NCI-H2081 (cell line): Measurements from ENCODE around the gene DNAJC8.

Experiments
- DNase-seq, 2 experiments: peaks; one replicate each; lab custom pipeline; 2025; lab: John Stamatoyannopoulos, UW

DNAJC8 gene

DNA sequence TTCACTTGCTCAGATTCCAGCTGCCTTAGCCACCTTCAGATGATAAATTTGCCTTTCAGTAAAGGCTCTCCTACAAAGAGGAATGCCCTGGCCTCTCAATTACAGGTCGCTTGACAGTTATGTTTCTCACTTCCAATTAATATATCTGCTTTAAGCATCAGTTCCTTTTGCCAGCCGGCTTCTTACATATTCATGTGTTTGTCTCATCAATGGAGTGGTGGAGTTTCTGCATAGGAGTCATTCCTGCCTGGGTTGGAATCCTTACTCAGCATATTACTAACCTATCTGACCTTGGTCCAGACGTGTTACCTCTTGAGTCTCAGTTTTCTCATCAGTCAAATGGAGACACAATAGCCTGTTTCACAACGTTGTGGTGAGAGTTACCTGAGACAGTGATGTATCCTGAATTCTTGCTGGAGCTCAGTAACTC, 17.1 kb upstream of the DNAJC8 start:
- no peak for DNase-seq

DNA sequence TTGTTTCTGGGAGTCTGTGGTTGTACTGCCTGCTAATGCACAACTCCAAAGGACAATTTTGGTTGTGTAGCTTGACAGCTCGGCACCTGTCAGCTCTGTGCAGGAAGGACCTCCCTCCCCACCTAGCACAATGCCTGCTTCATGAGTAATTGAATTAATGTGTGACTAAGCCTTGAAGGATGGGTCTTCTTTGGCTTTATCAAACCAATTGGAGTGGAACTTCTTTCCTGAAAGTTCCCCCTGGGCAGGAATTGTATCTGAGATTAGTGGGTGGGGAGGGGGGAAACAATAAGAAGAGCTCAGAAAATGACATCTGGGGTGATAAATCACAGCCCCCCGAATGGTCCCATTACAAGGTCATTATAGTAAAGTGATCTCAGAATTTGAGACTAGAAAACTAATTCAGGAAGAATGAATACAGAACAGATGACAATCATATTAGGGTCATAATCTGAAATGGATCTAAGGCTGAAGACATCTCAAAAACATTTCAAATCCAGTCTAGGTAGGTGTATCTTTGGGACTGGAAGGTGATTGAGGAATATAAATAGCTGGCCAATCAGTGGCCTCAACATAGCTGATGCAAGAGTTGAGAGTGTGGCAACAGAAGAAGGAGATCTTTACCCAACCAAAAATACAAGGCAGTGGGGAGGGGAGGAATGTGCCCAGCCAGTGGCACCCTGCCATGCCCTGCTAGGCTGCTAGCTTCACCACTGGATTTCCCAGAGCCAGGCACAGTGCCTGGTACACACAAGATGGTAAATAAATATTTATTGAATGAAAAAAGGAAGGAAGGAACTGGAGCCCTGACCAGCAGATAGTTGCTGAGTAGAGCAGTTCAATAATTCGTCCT, 16.4 kb upstream of the DNAJC8 start:
- peak in 1 of 2 experiments; percentile 54 for DNase-seq

DNA sequence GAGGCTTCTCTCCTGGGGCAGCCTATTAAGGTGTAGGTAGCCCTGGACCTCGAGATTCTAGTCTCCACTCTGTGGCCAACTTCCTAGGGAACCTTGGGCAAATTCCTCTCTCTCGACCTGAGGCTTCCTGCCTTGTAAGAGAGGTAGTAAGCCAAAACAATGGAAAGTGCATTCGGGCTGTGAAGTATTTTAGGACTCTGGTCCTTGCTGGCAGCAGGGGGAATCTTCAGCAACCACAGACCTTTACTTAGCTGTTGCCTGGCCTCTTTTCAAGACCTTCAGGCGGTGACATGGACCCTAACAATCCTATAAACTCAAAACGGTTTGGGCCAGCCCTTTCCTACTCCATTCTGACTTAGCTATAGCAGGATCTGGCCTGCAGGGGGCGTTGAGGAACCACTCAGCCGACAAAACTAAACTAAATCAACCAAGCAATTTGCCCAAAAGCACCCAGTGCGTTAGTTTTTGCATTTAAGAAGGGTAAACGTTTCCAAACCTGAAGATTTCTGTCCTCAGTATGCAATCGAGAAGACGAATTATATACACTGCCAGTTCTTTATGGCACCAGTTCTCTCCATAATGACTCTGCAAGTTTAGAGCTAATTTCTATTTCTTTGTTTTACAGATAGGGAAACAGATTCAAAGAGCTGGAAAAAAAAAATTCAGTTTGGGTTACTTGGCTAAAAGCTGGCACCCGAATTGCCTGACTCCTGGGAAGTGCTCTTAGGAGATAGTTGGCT, 15.6 kb upstream of the DNAJC8 start:
- peak; percentile 58 to 78 for DNase-seq

DNA sequence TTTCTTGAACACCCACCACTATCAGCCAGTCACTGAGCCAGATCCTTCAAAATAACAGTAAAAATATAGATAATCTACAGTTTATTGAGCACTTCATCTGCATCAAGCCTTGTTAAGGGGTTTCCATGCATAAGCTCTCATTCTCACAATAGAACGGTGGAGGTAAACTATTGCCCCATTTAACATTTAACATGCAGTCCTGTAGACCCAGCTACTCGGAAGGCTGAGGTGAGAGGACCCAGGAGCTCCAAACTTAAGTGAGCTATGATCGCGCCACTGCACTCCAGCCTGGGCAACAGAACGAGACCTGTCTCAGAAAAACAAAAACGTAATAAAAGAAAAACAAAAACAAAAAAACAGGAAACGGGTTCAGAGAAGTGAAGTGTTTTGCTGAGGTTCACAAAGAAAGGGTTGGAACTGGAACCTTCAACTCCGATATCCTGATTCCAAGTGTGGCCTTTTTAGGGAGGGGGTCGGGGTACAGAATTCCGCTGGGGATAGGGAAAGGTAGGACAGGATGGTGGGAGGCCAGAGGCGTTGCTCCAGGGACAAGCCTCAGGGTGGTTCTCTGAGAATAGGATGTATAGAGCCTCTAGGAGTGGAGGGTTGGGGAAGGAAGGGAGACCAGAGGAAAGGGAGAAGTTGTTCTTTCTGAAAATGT, 14.9 kb upstream of the DNAJC8 start:
- DNase-seq: no peak

DNA sequence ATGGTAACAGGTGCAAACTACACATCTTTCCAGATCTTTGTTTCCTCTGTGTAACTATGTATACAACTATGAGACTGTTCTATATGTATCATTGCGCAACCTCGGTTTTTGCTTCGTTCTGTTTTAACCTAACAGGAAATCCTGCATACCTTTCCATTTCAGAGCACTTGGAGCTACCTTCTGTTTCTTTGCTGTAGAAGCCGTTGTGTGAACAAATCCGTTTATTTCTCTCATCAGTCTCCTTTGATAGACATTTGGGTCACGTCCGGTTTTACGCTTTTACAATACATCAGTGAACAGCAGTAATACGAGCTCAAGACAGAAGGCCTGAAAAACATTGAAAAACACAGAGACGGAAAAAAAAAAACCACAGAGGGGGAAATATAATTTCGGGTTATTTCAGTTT, 13.6 kb upstream of the DNAJC8 start:
- DNase-seq: peak in 1 of 2 experiments; percentile 3

DNA sequence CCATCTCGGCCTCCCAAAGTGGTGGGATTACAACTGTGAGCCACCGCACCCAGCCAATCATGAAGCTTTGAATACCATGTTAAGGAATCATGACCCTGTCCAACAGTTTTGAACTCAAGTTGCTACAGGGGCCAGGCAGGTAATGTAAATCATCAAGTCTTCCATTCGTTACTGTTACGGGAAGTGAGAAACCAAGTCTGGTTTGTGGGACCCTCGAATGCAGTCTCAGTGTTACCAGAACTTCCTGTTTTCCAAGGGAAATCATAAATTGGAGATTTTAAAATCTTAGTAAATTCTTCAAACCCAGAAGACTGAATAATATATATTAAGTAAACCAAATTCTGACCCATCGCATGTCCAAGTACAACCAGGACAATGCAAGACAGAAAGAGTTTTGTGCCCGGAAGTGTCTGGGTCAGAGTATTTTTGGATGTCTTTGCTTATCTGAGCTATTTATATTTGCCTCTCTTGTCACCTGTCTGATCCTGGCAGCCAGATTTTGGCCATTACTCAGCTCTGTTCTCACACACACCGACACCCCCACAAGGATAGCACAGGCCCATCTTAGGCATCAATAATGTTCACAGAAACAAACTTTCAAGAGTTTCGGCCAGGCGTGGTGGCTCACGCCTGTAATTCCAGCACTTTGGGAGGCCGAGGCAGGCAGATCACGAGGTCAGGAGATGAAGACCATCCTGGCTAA, 11.9 kb upstream of the DNAJC8 start:
- no peak for DNase-seq

DNA sequence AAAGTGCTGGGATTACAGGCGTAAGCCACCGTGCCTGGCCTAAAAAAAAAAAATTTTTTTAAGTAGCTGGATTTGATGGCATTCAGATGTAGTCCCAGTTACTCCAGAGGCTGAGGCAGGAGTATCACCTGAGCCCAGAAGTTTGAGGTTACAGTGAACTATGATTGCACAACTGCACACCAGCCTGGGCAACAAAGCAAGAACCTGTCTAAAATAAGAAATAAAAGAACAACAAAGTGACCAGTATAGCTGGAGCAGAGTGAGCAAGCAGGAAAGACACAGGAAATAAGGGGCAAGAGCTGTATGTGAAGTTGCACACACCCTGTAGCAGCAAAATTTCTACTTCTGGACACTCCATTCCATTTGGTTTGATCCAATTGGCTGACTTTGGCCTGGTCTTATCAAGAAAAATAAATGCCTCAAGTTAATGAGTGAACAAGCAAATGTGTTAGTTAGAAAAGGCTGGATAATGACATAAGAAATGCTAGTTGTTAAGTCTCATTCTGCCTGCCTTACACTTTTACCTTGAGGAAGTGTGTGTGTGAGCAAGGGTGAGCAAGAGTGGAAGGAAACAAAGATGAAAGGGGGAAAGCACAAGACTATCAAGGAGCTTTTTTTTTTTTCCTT, 11.0 kb upstream of the DNAJC8 start:
- DNase-seq: no peak

DNA sequence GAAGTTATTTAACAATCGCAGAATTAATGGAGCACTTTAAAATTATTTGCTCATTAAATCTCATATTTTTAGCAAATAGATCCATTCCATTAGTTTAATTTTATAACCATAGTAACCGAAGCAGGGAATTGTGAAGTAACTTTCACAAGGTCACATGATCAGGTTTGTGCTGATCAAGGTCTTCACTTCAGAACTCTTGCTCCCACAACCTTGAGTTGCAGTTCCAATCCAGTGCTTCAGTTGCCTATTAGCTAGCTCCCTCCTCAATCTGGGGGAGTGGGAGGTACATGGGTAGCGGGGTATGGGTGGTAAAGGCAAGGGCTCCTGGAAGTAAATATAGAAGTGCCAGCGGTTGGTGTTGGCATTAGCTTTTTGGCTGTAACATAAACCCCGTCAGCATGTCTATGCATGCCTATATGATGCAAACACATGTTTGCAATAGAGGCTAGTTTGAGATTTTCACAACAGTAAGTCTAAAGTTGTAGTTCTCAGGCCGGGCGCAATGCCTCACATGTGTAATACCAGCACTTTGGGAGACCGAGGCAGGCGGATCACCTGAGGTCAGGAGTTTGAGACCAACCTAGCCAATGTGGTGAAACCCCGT, 8.9 kb upstream of the DNAJC8 start:
- DNase-seq: no peak

DNA sequence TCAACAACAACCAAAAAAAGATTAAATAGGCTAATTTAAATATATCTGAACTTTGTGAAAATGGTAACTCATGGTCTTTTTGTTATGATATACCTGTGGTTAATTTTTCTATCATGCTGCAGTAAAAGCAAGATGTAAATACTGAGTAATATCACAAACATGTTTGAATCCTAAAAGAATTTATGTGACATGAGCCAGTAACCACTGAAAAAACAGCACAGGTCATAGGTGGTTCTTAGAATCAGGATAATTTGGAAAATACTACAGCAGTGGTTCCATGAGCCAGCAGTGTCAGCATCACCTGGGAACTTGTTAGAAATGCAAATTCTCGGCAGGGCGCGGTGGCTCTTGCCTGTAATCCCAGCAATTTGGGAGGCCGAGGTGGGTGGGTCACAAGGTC, 7.2 kb upstream of the DNAJC8 start:
- no peak for DNase-seq

DNA sequence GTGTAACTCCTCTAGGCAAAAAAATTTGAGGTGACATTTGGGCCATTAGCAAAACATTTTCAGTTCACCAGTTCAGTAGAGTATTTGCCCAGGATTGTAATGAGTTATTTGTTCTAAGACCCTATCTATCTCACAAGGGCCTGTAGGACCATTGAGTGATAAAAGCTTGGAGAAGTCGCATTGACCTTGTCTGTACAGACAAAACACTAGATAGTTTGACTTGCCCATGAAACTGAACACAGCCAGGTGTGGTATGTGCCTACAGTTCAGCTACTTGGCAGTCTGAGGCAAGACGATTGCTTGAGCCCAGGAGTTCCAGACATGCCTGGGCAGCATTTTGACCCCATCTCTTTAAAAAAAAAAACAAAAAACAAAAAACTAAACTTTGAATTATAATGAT, 6.2 kb upstream of the DNAJC8 start:
- DNase-seq: no peak

DNA sequence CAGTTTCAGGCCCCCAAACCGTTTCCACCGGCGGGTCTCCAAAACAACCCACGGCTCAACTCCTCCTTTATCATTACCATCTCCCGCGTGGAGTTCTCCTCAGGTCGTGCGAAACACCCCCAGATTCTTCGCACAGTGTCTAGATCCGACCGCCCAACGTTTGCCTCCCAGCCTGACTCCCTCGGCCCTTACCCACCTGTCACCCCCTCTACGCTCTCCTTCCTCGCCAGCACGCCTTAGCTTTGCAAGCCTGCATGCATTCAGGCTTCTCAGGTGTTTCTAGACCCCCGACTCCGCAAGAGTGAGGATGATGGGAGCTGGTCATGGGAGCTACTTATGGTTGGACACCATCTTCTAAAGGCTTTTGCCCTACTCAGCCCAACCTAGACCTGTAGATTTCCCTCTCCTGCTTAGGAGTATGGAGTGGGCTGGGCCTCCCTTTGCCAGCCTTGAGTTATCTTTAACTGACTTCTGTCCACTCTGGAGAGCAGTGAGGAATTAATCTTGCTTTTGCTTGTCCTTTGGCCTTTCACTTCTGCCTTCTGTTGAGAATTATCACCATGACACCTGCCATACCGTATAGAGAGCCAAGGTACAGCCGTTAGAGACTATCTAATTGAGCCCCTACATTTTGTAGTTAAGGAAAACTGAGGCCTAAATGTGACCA, 4.0 kb upstream of the DNAJC8 start:
- no peak for DNase-seq

DNA sequence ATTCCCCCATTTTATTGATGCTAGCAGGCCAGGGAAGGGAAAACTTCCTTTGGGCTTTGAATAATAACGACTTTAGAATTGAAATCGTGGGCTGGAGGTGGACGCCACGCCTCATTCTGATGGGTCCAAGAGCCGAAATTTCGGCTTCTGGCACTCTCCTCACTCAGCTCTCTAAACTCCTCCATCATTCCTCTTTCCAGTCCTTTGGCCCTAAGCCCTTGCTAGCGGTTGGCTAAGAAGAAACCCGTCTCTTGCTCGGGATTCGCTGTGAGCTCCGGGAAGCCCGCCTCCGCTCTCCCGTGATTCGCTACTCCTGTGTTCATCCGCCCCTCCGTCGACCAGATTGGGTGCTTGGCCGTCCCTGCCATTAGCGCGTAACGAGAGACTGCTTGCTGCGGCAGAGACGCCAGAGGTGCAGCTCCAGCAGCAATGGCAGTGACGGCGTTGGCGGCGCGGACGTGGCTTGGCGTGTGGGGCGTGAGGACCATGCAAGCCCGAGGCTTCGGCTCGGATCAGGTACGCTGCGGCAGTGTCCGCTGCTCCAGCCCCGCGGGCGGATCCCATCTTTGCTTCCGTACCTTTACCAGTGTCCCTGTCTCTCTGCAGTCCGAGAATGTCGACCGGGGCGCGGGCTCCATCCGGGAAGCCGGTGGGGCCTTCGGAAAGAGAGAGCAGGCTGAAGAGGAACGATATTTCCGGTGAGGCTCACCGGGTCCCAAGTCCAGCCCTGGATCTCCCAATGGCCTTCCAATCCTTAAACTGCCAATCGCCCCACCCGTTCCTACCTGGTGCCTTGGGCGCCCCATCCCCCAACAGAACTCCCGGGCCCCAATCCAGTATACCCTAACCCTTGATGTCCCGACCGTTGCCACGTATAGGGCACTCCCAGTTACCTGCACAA, 3.2 kb upstream of the DNAJC8 start, which contains the start of gene ATP5IF1:
Gene ATP5IF1, plus strand, starts transcription at position 370 of the 901 bp plus-strand sequence. Its CDS starts 60 bp downstream, at position 430.
- peak; percentile 96 to 99 for DNase-seq

DNA sequence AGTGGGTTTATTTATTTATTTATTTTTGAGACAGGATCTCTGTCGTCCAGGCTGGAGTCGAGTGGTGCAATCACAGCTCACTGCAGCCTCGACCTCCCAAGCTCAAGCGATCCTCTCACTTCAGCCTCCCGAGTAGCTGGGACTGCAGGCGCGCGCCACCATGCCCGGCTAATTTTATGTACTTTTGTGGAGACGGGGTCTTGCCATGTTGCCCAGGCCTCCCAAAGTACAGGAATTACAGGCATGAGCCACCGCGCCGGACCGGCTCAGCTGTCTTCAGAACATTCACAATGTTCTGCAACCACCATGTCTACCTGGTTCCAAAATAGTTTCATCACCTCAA, 406 bp upstream of the DNAJC8 start:
- no peak for DNase-seq

DNA sequence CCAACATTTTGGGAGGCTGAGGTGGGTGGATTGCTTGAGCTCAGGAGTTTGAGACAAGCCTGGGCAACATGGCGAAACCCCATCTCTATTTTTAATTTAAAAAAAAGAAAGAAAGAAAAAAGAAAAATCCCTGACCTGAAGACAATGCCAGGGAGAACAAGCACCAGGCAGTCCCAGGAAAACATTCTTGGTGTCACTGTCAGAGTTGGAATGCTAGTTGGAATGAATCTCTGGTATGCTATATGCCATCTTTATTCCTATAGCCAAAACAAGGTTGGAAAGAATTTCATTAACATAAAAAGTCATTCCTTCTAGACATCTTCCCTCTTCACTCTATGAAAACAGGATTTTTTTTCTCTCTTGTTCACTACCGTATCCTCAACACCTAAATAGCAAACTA, 2.8 kb downstream of the DNAJC8 start:
- no peak for DNase-seq

DNA sequence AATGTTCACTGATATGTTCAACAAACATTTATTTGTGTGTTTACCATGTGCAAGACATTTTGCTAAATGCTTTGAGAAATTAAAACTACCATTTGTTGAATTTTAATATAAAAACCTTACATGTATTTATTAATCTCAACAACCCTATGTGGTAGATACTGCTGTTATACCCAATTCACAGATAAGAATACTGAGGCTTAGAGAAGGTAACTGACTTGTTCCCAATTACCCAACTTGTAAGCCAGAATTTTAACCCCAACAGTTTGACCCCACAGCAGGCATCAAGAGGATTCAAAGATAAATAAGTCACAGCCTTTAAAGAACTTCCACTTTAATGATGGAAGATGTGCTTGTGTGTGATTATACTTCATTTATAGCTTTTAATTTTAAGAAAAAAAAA, 3.7 kb downstream of the DNAJC8 start:
- DNase-seq: no peak

DNA sequence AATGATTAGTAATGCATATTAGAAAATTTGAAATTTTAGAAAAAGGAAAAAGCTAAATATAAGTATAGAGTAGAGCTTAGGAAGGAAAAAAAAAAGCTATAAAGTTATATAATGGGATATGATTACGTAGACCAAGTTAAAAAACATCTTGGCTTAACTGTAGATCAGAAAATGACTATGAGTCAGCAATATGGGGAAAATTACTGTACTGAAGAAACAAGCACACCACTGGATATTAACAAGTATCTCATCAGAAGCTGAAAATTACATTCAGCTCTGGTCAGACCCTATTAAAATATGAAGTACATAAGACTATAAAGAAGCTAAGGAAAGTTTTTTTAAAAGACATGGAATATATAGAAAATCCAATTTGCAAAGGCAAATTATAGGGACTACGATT, 19.5 kb downstream of the DNAJC8 start:
- DNase-seq: no peak

DNA sequence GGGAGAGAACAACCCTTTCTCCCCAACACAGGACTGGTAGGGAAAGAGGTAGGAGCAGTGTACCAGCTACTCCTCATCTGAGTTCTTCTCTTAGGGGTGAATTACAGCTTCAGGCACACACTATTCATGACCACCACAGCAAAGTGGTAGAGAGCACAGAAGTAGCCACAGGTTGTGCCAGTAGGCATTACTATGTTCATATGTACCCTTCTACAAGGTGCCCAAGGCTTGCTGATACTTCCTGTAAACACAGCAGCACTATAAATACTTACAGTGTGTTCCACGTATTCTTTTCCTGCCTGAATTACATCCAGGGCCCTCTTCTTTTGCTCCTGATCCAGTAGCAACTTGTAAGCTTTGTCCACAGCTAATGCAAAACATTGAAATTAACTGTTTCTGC, 23.1 kb downstream of the DNAJC8 start:
- DNase-seq: no peak

DNA sequence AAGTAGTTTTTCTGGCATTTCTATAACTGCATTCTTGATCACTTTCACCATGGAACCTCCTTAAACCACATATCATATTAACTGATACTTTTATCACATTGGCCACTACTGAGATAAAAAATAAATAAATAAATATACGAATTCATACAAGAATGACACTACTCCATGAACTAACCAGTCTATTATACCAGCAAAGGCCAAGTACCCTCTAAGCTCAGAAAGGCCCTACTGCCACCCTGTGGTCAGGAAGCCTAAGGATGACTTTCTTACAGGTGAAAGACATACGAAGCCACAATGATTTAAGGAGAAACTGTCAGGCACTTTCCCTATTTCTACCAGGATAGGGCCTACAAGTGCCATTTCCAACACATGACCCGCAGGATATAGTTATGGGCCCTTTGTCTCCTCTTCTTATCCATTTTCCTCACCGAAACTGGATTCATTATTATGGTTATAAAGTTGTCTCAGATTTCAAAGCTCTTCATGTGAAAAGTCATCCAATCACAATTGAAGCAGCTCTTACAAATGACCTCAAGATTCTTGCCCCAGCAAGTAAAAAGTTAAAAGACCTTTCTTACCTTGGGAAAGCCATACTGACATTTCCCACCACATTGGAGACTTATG, 23.9 kb downstream of the DNAJC8 start:
- DNase-seq: peak; percentile 3 to 44

DNA sequence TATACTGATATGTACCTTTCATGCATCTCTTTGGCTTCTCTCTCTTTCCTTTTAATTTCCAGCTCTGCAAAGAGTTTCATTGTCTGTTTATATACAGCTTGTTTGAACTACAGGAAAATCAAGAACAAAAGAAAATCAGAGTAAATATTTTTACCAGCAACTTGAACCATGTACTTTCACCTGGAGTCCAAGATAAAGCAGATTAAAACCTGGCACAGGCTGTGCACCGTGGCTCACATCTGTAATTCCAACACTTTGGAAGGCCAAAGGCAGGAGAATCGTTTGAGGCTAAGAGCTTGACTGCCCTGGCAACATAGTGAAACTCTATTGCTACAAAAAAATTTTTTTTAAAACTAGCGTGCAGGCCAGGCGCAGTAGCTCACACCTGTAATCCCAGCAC, 27.6 kb downstream of the DNAJC8 start:
- DNase-seq: no peak
